ENCODE results near the gene ORM1.
"Not testable (repeated sequence)": the region's sequence is repeated elsewhere in the genome, so short reads cannot be mapped to it uniquely, and the experiment has no call there.

- TF ChIP-seq, protein P1, sequence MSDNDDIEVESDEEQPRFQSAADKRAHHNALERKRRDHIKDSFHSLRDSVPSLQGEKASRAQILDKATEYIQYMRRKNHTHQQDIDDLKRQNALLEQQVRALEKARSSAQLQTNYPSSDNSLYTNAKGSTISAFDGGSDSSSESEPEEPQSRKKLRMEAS (IDR thresholded peaks at IDR 0.05; ENCODE audit: insufficient read depth, insufficient read length): not testable (repeated sequence)
- TF ChIP-seq POLR2AphosphoS5 (IDR thresholded peaks at IDR 0.05; ENCODE audit: insufficient read depth, low read depth, low read length); MYC (IDR thresholded peaks at IDR 0.05; ENCODE audit: low read depth, low read length); EZH2 (IDR thresholded peaks at IDR 0.05; ENCODE audit: borderline replicate concordance, low read depth, low read length, severe bottlenecking); POLR2A (IDR thresholded peaks at IDR 0.05; ENCODE audit: low read depth, low read length); CTCF (IDR thresholded peaks at IDR 0.05; ENCODE audit: extremely low read depth in 1 of 2, insufficient read depth in 1 of 2, low read depth in 1 of 2, low read length in 2 of 2); JUN (IDR thresholded peaks at IDR 0.05; ENCODE audit: borderline replicate concordance, insufficient read depth, insufficient read length, low read depth); FOS (IDR thresholded peaks at IDR 0.05; ENCODE audit: borderline replicate concordance, insufficient read depth, low read length): not testable (repeated sequence)
Observed at GRCh38 chr9:114332474-114333040, 9.7 kb downstream of the ORM1 start.
